ENCODE data around the gene HNRNPF. TPM values are rescaled to one million over a fixed set of nuclear protein-coding genes. Genes with fewer than 3 reads are reported as not detected.
A peak's percentile ranks its signal among the peaks of the same experiment; 100 is the strongest.

HNRNPF gene
- total RNA-seq, 1 experiment from 2014 or later = 365 TPM

- DNase-seq (ENCODE audit: low read depth) = no peak
Observed at GRCh38 chr10:43377424-43377883, 31.5 kb downstream of the HNRNPF start.

GRCh38 chr10:43376828-43377423, 32.1 kb downstream of the HNRNPF start:
- no peak for DNase-seq (ENCODE audit: low read depth)

- DNase-seq (ENCODE audit: low read depth) = no peak
Observed at GRCh38 chr10:43376046-43376635, 32.8 kb downstream of the HNRNPF start.

- no peak for DNase-seq (ENCODE audit: low read depth)
Observed at GRCh38 chr10:43375401-43376020, 33.5 kb downstream of the HNRNPF start.

GRCh38 chr10:43374194-43374593, 34.8 kb downstream of the HNRNPF start:
- no peak for DNase-seq (ENCODE audit: low read depth)

GRCh38 chr10:43373461-43373860, 35.5 kb downstream of the HNRNPF start:
- DNase-seq (ENCODE audit: low read depth) = no peak

- no peak for DNase-seq (ENCODE audit: low read depth)
Observed at GRCh38 chr10:43372765-43373361, 36.1 kb downstream of the HNRNPF start.

GRCh38 chr10:43371418-43371817, 37.6 kb downstream of the HNRNPF start, which contains the start of gene FXYD4:
Gene FXYD4, plus strand, starts transcription at chr10:43371636. Its CDS starts 2,111 bp downstream, at chr10:43373747.
- DNase-seq (ENCODE audit: low read depth) = no peak

- no peak for DNase-seq (ENCODE audit: low read depth)
Observed at GRCh38 chr10:43370671-43371215, 38.2 kb downstream of the HNRNPF start.

GRCh38 chr10:43369921-43370320, 39.1 kb downstream of the HNRNPF start:
- DNase-seq (ENCODE audit: low read depth) = no peak

- DNase-seq (ENCODE audit: low read depth) = no peak
Observed at GRCh38 chr10:43365001-43365400, 44.0 kb downstream of the HNRNPF start.

- no peak for DNase-seq (ENCODE audit: low read depth)
Observed at GRCh38 chr10:43362191-43362839, 46.7 kb downstream of the HNRNPF start.

GRCh38 chr10:43361547-43362190, 47.3 kb downstream of the HNRNPF start:
- no peak for DNase-seq (ENCODE audit: low read depth)

GRCh38 chr10:43360086-43360485, 48.9 kb downstream of the HNRNPF start:
- DNase-seq (ENCODE audit: low read depth) = no peak

- peak; percentile 33 for DNase-seq (ENCODE audit: low read depth)
Observed at GRCh38 chr10:43355749-43356371, 53.1 kb downstream of the HNRNPF start.

GRCh38 chr10:43354879-43355380, 54.1 kb downstream of the HNRNPF start:
- no peak for DNase-seq (ENCODE audit: low read depth)

GRCh38 chr10:43354330-43354635, 54.7 kb downstream of the HNRNPF start:
- DNase-seq (ENCODE audit: low read depth) = no peak

GRCh38 chr10:43353495-43354329, 55.3 kb downstream of the HNRNPF start:
- DNase-seq (ENCODE audit: low read depth) = no peak

GRCh38 chr10:43352951-43353350, 56.0 kb downstream of the HNRNPF start:
- no peak for DNase-seq (ENCODE audit: low read depth)

GRCh38 chr10:43351301-43351700, 57.7 kb downstream of the HNRNPF start:
- no peak for DNase-seq (ENCODE audit: low read depth)

Measured in HT1080 (cell line).